Mesendoderm (in vitro differentiated cells): ENCODE results near the gene STK25.

Source experiments
- DNase-seq: peaks from one replicate; pipeline ENCODE4 v3.0.0; 2013
- H2AK5ac ChIP-seq: 2 replicates; pipeline ENCODE4 v1.6.1; 2013; ENCODE audit warnings: low read length, inconsistent platforms
- H2BK120ac ChIP-seq: 2 replicates; pipeline ENCODE4 v1.6.1; 2013; ENCODE audit warnings: low read depth, mild to moderate bottlenecking, low read length, moderate library complexity, mixed read lengths
- H2BK15ac ChIP-seq: replicated peaks from 2 replicates; pipeline ENCODE4 v1.6.1; 2013; ENCODE audit warnings: low read depth, mild to moderate bottlenecking, moderate library complexity
- H2BK5ac ChIP-seq: 2 replicates; pipeline ENCODE4 v1.6.1; 2013; ENCODE audit warnings: low read length, inconsistent platforms
- H3K18ac ChIP-seq: 2 replicates; pipeline ENCODE4 v1.6.1; 2013; ENCODE audit warnings: mild to moderate bottlenecking, low read length, mixed read lengths
- H3K23ac ChIP-seq: one replicate; pipeline ENCODE4 v1.6.1; 2013; ENCODE audit warnings: low read length
- H3K27ac ChIP-seq: 2 replicates; pipeline ENCODE4 v1.5.1; 2013; ENCODE audit warnings: low read depth, mild to moderate bottlenecking, inconsistent platforms, low read length, moderate library complexity
- H3K27me3 ChIP-seq: 2 replicates; pipeline ENCODE4 v1.6.1; 2013; ENCODE audit warnings: low read length, control low read depth, mild to moderate bottlenecking, inconsistent platforms; ENCODE audit not compliant: insufficient read depth, poor library complexity
- H3K36me3 ChIP-seq: 2 replicates; pipeline ENCODE4 v1.6.1; 2013; ENCODE audit warnings: low read length, inconsistent platforms; ENCODE audit not compliant: control insufficient read depth, insufficient read depth
- H3K4ac ChIP-seq: one replicate; pipeline ENCODE4 v1.6.1; 2013; ENCODE audit warnings: low read depth, mild to moderate bottlenecking, low read length, moderate library complexity
- H3K4me1 ChIP-seq: 2 replicates; pipeline ENCODE4 v1.6.1; 2013; ENCODE audit warnings: low read depth, low read length, inconsistent platforms; ENCODE audit not compliant: control insufficient read depth
- H3K4me2 ChIP-seq: 2 replicates; pipeline ENCODE4 v1.6.1; 2013; ENCODE audit warnings: low read length
- H3K4me3 ChIP-seq: 2 replicates; pipeline ENCODE4 v1.5.1; 2013; ENCODE audit warnings: mild to moderate bottlenecking, low read length
- H3K56ac ChIP-seq: one replicate; pipeline ENCODE4 v1.6.1; 2013; ENCODE audit warnings: low read length
- H3K79me1 ChIP-seq: 2 replicates; pipeline ENCODE4 v1.6.1; 2013; ENCODE audit warnings: low read length, inconsistent platforms
- H3K79me2 ChIP-seq: 2 replicates; pipeline ENCODE4 v1.6.1; 2013; ENCODE audit warnings: mild to moderate bottlenecking, low read length; ENCODE audit not compliant: control insufficient read depth, insufficient read depth
- H3K9ac ChIP-seq: 2 replicates; pipeline ENCODE4 v1.6.1; 2013; ENCODE audit warnings: low read length, inconsistent platforms
- H4K5ac ChIP-seq: one replicate; pipeline ENCODE4 v1.6.1; 2013; ENCODE audit warnings: low read length
- H4K8ac ChIP-seq: one replicate; pipeline ENCODE4 v1.6.1; 2013; ENCODE audit warnings: low read depth, mild to moderate bottlenecking, control low read depth, low read length, moderate library complexity
- WGBS: extraction: QIAGEN DNeasy Blood & Tissue Kit; methylation state at CpG from one replicate; pipeline ENCODE4 v1.1.7; 2013; ENCODE audit warnings: low lambda C conversion rate, missing lambda C conversion rate; ENCODE audit not compliant: insufficient coverage; ENCODE audit errors: extremely low coverage; 5-methylcytosine and 5-hydroxymethylcytosine counted together

STK25 gene

DNA sequence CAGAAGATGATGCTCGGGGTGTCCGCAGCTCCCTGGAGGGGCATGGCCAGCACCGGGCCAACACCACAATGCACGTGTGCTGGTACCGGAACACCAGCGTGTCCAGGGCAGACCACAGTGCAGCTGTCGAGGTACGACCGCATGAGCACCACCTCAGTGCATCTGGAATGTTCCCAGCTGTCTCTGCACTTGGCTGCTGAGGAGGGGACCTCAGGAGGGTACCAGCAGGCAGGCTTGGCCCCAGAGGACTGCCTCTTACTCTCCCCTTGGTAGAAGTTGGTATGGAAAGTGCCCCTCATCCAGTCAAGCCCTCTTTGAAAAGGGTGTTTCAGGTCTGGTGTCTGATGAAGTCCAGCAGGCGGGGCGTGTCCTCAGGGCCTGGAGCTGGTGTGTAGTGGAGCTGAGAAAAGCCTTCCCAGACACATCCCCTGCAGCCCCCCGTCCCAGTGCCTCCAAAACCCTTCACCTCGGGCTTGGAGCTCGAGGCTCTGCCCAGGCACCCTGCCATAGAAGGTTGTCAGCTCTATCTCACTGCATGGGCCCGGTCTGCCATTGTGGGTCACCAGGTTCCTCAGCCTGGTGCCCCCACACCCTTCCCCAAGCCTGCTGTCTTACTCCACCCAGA is 16.7 kb downstream of the STK25 start:
- Histone ChIP-seq H2BK120ac (no peak overlapping the region), H3K79me1 (no peaks in the 10 kb centered on the region), H2AK5ac (no peak overlapping the region), H3K56ac (no peak overlapping the region), H3K79me2 (no peaks in the 10 kb centered on the region), H3K27ac (no peak overlapping the region), H3K18ac (no peak overlapping the region), H3K4me3 (no peak overlapping the region), H2BK5ac (no peak overlapping the region), H3K4me2 (no peak overlapping the region), H2BK15ac (no peak overlapping the region), H3K23ac (no peak overlapping the region), H3K4ac (no peak overlapping the region), H4K5ac (no peak overlapping the region), H3K4me1 (no peaks in the 10 kb centered on the region), H3K9ac (no peak overlapping the region), H3K36me3 (peaks cover 15% of the 10 kb centered on the region), H4K8ac (no peak overlapping the region), H3K27me3 (no peaks in the 10 kb centered on the region)
- no CpG with 5 or more reads among the region's 15 CpGs for WGBS
- DNase-seq = no peak

DNA sequence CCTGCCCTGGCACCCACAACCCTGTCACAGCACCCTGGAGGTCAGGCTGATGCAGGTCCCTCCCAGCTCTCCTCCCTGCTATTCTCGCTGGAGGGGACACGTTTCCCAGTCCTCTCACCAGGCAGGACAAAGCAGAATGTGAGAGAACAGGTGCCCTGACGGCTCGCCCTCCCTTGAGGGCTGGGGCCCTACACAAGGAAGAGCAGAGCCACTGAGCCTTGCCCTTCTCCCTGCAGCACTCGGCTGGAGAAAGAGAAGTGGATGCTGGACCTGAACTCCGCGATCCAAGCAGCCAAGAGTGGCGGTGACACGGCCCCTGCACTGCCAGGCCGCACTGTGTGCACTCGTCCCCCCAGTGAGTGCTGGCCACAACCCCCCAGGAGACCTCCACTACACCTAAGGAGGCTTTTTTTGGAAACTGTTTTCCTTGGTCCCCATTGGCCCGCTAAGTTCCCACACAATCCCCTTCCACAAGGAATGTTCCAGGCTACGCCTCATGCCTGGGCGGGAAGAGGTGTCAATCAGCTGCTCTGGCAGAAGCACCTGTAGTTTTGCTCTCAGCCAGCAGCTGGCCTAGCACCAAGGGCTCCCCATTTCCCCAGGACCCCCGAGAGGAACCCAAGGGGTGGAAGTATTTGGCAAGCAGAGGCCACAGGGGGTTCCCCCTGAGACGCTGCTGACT is 17.4 kb downstream of the STK25 start:
- H3K27me3 ChIP-seq = no peaks in the 10 kb centered on the region
- H3K4me1 ChIP-seq = no peaks in the 10 kb centered on the region
- no peak overlapping the region for H3K18ac ChIP-seq
- H3K36me3 ChIP-seq = peaks cover 15% of the 10 kb centered on the region
- H2BK15ac ChIP-seq = no peak overlapping the region
- no peak overlapping the region for H4K8ac ChIP-seq
- no peak overlapping the region for H2BK120ac ChIP-seq
- H3K27ac ChIP-seq = no peak overlapping the region
- no peak overlapping the region for H3K4me3 ChIP-seq
- H3K4me2 ChIP-seq = no peak overlapping the region
- H3K23ac ChIP-seq = no peak overlapping the region
- no peaks in the 10 kb centered on the region for H3K79me1 ChIP-seq
- H3K9ac ChIP-seq = no peak overlapping the region
- DNase-seq = no peak
- no peak overlapping the region for H2BK5ac ChIP-seq
- no CpG with 5 or more reads among the region's 16 CpGs for WGBS
- no peak overlapping the region for H3K56ac ChIP-seq
- H2AK5ac ChIP-seq = no peak overlapping the region
- no peak overlapping the region for H4K5ac ChIP-seq
- no peak overlapping the region for H3K4ac ChIP-seq
- no peaks in the 10 kb centered on the region for H3K79me2 ChIP-seq

DNA sequence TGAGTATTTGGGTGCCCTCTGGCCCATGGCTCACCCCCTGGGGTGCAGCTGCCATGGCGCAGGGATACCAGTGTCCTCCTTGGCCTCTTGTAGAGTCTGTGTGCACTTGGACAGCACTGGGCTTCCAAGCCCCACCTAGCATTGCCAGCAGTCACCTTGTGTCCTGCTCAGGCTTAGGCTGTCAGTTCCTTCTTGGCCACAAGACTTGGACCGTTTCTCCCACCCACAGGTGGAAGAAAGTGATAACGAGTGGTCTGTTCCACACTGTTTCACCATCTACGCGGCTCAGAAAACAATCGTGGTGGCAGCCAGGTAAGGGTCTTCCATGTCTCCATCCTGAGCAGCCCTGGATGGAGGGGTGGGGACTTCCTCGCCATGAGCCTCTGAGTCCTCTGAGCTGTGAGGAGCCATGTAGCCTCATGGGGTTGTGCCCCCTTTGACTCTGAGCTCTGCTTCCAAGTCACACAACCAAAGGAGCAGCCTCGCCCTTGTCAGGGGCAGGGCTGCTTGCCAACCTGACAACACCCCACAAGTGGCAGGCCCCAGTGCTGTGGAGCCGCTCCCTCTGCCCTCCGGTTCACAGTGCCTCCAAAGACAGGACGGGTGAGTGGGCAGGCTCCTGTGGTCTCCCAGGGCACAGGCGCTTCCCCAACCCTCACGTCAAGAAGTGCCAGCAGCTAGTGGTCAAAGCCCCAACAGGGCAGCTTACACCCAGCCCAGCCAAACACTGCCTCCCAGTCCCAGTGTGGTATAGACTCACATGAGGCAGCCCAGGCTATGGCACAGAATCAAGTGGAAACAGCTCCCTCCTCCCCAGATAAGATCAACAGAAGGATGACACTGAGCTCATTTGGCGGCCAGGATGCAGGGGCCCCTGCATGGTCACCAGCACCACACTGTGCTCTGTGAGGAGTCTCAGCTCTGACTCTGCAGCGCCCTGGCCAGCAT is 18.4 kb downstream of the STK25 start:
- no peaks in the 10 kb centered on the region for H3K4me1 ChIP-seq
- H2BK120ac ChIP-seq = no peak overlapping the region
- H3K18ac ChIP-seq = no peak overlapping the region
- H3K36me3 ChIP-seq = peaks cover 7% of the 10 kb centered on the region
- peak; percentile 47 for DNase-seq
- H3K79me1 ChIP-seq = no peaks in the 10 kb centered on the region
- no peak overlapping the region for H4K5ac ChIP-seq
- H2BK15ac ChIP-seq = no peak overlapping the region
- H3K4me2 ChIP-seq = no peak overlapping the region
- H3K4me3 ChIP-seq = no peak overlapping the region
- H3K79me2 ChIP-seq = no peaks in the 10 kb centered on the region
- H2AK5ac ChIP-seq = no peak overlapping the region
- no peak overlapping the region for H2BK5ac ChIP-seq
- H3K23ac ChIP-seq = no peak overlapping the region
- H3K9ac ChIP-seq = no peak overlapping the region
- no peak overlapping the region for H3K56ac ChIP-seq
- H3K27ac ChIP-seq = no peak overlapping the region
- no CpG with 5 or more reads among the region's 15 CpGs for WGBS
- H3K27me3 ChIP-seq = no peaks in the 10 kb centered on the region
- H4K8ac ChIP-seq = no peak overlapping the region
- H3K4ac ChIP-seq = no peak overlapping the region

- Histone ChIP-seq H2BK5ac (no peak overlapping the region), H4K8ac (no peak overlapping the region), H3K56ac (no peak overlapping the region), H3K4me3 (no peak overlapping the region), H3K79me1 (no peaks in the 10 kb centered on the region), H4K5ac (no peak overlapping the region), H3K4me1 (no peaks in the 10 kb centered on the region), H2BK15ac (no peak overlapping the region), H2AK5ac (no peak overlapping the region), H3K4ac (no peak overlapping the region), H3K27me3 (no peaks in the 10 kb centered on the region), H3K18ac (no peak overlapping the region), H3K23ac (no peak overlapping the region), H3K79me2 (no peaks in the 10 kb centered on the region), H2BK120ac (no peak overlapping the region), H3K36me3 (peaks cover 4% of the 10 kb centered on the region), H3K4me2 (no peak overlapping the region), H3K27ac (no peak overlapping the region), H3K9ac (no peak overlapping the region)
- WGBS = no CpG with 5 or more reads among the region's 3 CpGs
- no peak for DNase-seq
Observed at GRCh38 chr2:241489088-241489487, 19.3 kb downstream of the STK25 start.

DNA sequence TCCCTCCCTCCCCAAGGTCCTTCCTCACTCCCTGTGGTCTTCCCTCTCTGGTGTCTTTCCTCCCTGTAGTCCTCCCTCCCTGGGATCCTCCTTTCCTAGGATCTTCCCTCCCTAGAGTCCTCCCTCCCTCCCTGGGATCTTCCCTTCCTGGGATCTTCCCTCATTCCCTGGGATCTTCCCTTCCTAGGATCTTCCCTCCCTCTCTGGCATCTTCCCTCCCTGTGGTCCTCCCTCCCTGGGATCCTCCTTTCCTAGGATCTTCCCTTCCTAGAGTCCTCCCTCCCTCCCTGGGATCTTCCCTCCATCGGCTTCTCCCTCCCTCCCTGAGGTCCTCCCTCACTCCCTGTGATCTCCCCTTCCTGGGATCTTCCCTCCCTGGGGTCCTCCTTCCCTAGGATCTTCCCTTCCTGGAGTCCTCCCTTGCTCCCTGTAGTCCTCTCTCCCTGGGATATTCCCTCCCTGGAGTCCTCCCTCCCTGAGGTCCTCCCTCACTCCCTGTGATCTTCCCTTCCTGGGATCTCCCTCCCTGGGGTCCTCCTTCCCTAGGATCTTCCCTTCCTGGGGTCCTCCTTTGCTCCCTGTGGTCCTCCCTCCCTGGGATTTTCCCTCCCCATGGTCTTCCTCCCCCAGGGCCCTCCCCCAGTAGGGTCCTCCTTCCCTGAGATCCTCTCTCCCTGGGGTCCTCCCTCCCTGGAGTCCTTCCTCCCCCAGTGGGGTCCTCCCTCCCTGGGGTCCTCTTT is 23.0 kb downstream of the STK25 start:
- H2BK5ac ChIP-seq = no peak overlapping the region
- no peaks in the 10 kb centered on the region for H3K79me2 ChIP-seq
- no CpG with 5 or more reads among the region's 1 CpG for WGBS
- H3K27ac ChIP-seq = no peak overlapping the region
- H2BK15ac ChIP-seq = no peak overlapping the region
- H2AK5ac ChIP-seq = no peak overlapping the region
- H3K18ac ChIP-seq = no peak overlapping the region
- H3K36me3 ChIP-seq = no peaks in the 10 kb centered on the region
- no peak overlapping the region for H3K4me3 ChIP-seq
- no peaks in the 10 kb centered on the region for H3K79me1 ChIP-seq
- no peak overlapping the region for H4K8ac ChIP-seq
- H3K27me3 ChIP-seq = no peaks in the 10 kb centered on the region
- H3K4me2 ChIP-seq = no peak overlapping the region
- no peak overlapping the region for H3K56ac ChIP-seq
- H2BK120ac ChIP-seq = no peak overlapping the region
- DNase-seq = no peak
- no peak overlapping the region for H3K4ac ChIP-seq
- H4K5ac ChIP-seq = no peak overlapping the region
- no peak overlapping the region for H3K23ac ChIP-seq
- no peak overlapping the region for H3K9ac ChIP-seq
- H3K4me1 ChIP-seq = no peaks in the 10 kb centered on the region
